Measurements from ENCODE around the gene LOXL1.

GRCh38 chr15:73909651-73910050 lies 16.6 kb upstream of the LOXL1 start:
- TF ChIP-seq CTCF (IDR thresholded peaks at IDR 0.05) = no peak
- TF ChIP-seq POLR2AphosphoS5 (IDR thresholded peaks at IDR 0.05; ENCODE audit: insufficient read depth in 1 of 2, low read depth in 1 of 2) = no peak

All from vagina (tissue), 2 donors.